ENCODE measurements around the gene TAC4.

The TAC4 gene

GRCh38 chr17:49872754-49873377 is 25.0 kb upstream of the TAC4 start:
- no peak for DNase-seq

- no peak for DNase-seq
These were observed 23.3 kb upstream of the TAC4 start for GRCh38 chr17:49871211-49871610.

- no peak for DNase-seq
These were observed 22.4 kb upstream of the TAC4 start for GRCh38 chr17:49870298-49870697.

GRCh38 chr17:49869038-49869374 is 21.1 kb upstream of the TAC4 start:
- no peak for DNase-seq

GRCh38 chr17:49866882-49867413 is 19.1 kb upstream of the TAC4 start:
- DNase-seq, result no peak

GRCh38 chr17:49866019-49866380 is 18.1 kb upstream of the TAC4 start:
- DNase-seq, result no peak

GRCh38 chr17:49862781-49863331 is 15.0 kb upstream of the TAC4 start:
- DNase-seq, result no peak

GRCh38 chr17:49861150-49861884 is 13.4 kb upstream of the TAC4 start:
- no peak for DNase-seq

GRCh38 chr17:49859991-49860953 is 12.4 kb upstream of the TAC4 start:
- no peak for DNase-seq

GRCh38 chr17:49858796-49859195 is 10.9 kb upstream of the TAC4 start:
- no peak for DNase-seq

- DNase-seq, result no peak
These were observed 6.3 kb upstream of the TAC4 start for GRCh38 chr17:49854126-49854525.

GRCh38 chr17:49853470-49854015 is 5.7 kb upstream of the TAC4 start:
- no peak for DNase-seq

- no peak for DNase-seq
These were observed 3.8 kb upstream of the TAC4 start for GRCh38 chr17:49851387-49852291.

GRCh38 chr17:49850772-49851386 is 3.0 kb upstream of the TAC4 start:
- DNase-seq, result no peak

- DNase-seq, result no peak
These were observed 2.3 kb upstream of the TAC4 start for GRCh38 chr17:49850218-49850610.

- no peak for DNase-seq
These were observed 870 bp upstream of the TAC4 start for GRCh38 chr17:49848739-49849138.

- DNase-seq, result no peak
These were observed 744 bp downstream of the TAC4 start for GRCh38 chr17:49846938-49847712.

GRCh38 chr17:49845321-49845720 is 2.5 kb downstream of the TAC4 start:
- no peak for DNase-seq

- DNase-seq, result no peak
These were observed 4.0 kb downstream of the TAC4 start for GRCh38 chr17:49843774-49844350.

GRCh38 chr17:49842846-49843245 is 5.0 kb downstream of the TAC4 start:
- DNase-seq, result no peak

All from NCI-H2107 (cell line).